ENCODE measurements around the gene LAMTOR4. TPM values are rescaled to one million over a fixed set of nuclear protein-coding genes. Genes with fewer than 3 reads are reported as not detected.

Gene LAMTOR4
- total and polyA plus RNA-seq, 2 of the 13 experiments (the other 11 are each of a cell fraction or from before 2014, with no cell fraction given): 115 to 118 TPM

GRCh38 chr7:100119970-100120732, 28.6 kb upstream of the LAMTOR4 start (continued):
- TF ChIP-seq, protein P1, sequence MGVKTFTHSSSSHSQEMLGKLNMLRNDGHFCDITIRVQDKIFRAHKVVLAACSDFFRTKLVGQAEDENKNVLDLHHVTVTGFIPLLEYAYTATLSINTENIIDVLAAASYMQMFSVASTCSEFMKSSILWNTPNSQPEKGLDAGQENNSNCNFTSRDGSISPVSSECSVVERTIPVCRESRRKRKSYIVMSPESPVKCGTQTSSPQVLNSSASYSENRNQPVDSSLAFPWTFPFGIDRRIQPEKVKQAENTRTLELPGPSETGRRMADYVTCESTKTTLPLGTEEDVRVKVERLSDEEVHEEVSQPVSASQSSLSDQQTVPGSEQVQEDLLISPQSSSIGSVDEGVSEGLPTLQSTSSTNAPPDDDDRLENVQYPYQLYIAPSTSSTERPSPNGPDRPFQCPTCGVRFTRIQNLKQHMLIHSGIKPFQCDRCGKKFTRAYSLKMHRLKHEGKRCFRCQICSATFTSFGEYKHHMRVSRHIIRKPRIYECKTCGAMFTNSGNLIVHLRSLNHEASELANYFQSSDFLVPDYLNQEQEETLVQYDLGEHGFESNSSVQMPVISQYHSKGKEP (CRISPR knock-in tag; IDR thresholded peaks at IDR 0.05): no peak
- TF ChIP-seq GABPA (IDR thresholded peaks at IDR 0.05; ENCODE audit: low read depth, low read length) (no peak), GABPA (CRISPR knock-in tag; IDR thresholded peaks at IDR 0.05; ENCODE audit: low read depth) (peak; percentile 44), SOX13 (IDR thresholded peaks at IDR 0.05) (no peak), SOX13 (CRISPR knock-in tag; conservative IDR thresholded peaks at IDR 0.05 in 1 of 2, IDR thresholded peaks at IDR 0.05 in 1 of 2) (peak in 1 of 2 experiments; percentile 3; a peak in 1 of 4 replicates), ZNF737 (CRISPR knock-in tag; IDR thresholded peaks at IDR 0.05; ENCODE audit: borderline replicate concordance) (no peak), KLF11 (CRISPR knock-in tag; IDR thresholded peaks at IDR 0.05) (no peak), ZNF512B (CRISPR knock-in tag; IDR thresholded peaks at IDR 0.05; ENCODE audit: borderline replicate concordance) (no peak), POGZ (CRISPR knock-in tag; IDR thresholded peaks at IDR 0.05) (0 out of 2 replicates have a peak, but pooled peaks have one; percentile 16), SRSF1 (optimal IDR thresholded peaks at IDR 0.05; ENCODE audit: low read depth, low read length) (no peak), ZNF225 (CRISPR knock-in tag; IDR thresholded peaks at IDR 0.05) (no peak), ZNF296 (CRISPR knock-in tag; conservative IDR thresholded peaks at IDR 0.05) (0 out of 2 replicates have a peak, but pooled peaks have one; percentile 59), SOX6 (IDR thresholded peaks at IDR 0.05) (no peak), SOX6 (CRISPR knock-in tag; IDR thresholded peaks at IDR 0.05) (peak; percentile 23; the same call in 1 of the 2 replicates), CEBPB (IDR thresholded peaks at IDR 0.05; ENCODE audit: borderline replicate concordance, low read depth, low read length) (no peak), HCFC1 (IDR thresholded peaks at IDR 0.05; ENCODE audit: low read depth, low read length) (peak; percentile 65), JUN (CRISPR knock-in tag; IDR thresholded peaks at IDR 0.05) (no peak), MAFG (CRISPR knock-in tag; IDR thresholded peaks at IDR 0.05) (no peak), ZNF136 (CRISPR knock-in tag; IDR thresholded peaks at IDR 0.05; ENCODE audit: low read depth) (no peak)
- TF ChIP-seq, protein P2, sequence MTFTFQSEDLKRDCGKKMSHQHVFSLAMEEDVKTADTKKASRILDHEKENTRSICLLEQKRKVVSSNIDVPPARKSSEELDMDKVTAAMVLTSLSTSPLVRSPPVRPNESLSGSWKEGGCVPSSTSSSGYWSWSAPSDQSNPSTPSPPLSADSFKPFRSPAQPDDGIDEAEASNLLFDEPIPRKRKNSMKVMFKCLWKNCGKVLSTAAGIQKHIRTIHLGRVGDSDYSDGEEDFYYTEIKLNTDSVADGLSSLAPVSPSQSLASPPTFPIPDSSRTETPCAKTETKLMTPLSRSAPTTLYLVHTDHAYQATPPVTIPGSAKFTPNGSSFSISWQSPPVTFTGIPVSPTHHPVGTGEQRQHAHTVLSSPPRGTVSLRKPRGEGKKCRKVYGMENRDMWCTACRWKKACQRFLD (CRISPR knock-in tag; IDR thresholded peaks at IDR 0.05; ENCODE audit: borderline replicate concordance): no peak
- TF ChIP-seq, protein P3, sequence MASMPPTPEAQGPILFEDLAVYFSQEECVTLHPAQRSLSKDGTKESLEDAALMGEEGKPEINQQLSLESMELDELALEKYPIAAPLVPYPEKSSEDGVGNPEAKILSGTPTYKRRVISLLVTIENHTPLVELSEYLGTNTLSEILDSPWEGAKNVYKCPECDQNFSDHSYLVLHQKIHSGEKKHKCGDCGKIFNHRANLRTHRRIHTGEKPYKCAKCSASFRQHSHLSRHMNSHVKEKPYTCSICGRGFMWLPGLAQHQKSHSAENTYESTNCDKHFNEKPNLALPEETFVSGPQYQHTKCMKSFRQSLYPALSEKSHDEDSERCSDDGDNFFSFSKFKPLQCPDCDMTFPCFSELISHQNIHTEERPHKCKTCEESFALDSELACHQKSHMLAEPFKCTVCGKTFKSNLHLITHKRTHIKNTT (CRISPR knock-in tag; IDR thresholded peaks at IDR 0.05): no peak
- TF ChIP-seq, protein P4, sequence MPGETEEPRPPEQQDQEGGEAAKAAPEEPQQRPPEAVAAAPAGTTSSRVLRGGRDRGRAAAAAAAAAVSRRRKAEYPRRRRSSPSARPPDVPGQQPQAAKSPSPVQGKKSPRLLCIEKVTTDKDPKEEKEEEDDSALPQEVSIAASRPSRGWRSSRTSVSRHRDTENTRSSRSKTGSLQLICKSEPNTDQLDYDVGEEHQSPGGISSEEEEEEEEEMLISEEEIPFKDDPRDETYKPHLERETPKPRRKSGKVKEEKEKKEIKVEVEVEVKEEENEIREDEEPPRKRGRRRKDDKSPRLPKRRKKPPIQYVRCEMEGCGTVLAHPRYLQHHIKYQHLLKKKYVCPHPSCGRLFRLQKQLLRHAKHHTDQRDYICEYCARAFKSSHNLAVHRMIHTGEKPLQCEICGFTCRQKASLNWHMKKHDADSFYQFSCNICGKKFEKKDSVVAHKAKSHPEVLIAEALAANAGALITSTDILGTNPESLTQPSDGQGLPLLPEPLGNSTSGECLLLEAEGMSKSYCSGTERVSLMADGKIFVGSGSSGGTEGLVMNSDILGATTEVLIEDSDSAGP (CRISPR knock-in tag; IDR thresholded peaks at IDR 0.05; ENCODE audit: borderline replicate concordance): no peak; the same call in 1 of the 2 replicates
